Stimulated activated CD4-positive, alpha-beta T cell treated with anti-CD3 and anti-CD28 coated beads, TNF-alpha, amount 100 ng/mL, for 1 hour (primary cell): ENCODE measurements around the gene ING4.
A peak's percentile ranks its signal among the peaks of the same experiment; 100 is the strongest.

Experiments
- DNase-seq, 3 donors: peaks; one replicate each; pipeline ENCODE4 v3.0.0-alpha.2; 2020; ENCODE audit warnings: low read depth in 3 of 3, low spot score in 1 of 3

Gene ING4

GRCh38 chr12:6607751-6608591 is 54.9 kb downstream of the ING4 start:
- DNase-seq = peak in 1 of 3 donors; percentile 40

GRCh38 chr12:6606331-6607131 is 56.4 kb downstream of the ING4 start:
- peak in 1 of 3 donors; percentile 47 for DNase-seq

DNA sequence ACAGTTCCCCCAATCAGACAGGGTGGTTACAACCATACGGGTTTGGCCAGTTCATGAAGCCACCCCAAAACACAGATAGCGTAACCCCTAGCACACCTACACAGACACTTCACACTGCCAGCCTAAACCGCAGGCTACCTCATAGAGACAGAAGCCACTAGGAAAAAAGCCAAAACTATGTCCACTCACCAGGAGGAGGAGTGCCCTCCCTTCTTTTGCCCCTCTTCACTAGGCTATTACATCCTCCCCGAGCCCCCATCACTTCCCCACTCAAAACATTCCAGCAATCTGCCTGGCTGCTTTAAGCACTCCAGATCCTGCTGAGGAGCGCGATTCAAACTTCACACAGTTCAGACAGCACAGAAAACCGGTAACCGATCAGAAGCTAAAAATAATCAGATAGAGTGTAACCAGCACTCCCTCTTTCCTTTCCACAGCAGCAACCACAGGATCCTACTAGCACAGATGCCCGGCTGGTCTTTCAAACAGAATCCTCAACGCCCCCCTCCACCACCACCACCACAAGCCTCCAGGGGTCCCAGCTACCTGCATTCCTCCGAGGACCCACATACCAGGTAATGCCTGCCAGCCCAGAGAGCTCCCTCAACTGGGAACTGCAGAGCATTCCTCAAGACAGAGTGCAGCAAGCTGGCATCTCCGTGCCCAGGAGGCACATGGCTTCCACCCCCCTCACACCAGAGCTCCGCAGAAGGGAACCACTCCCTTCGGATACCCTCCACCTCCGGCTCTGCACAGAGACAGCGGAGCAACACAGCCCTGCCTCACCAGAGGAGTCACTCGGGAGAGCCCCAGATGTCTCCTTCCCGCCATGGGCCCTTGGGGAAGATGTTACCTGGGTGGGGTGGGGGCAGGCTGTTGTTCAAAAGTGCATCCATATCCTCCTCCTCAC is 57.2 kb downstream of the ING4 start:
- DNase-seq = peak in 1 of 3 donors; percentile 36

- no peak for DNase-seq
These were observed 58.5 kb downstream of the ING4 start for GRCh38 chr12:6604259-6605029.

DNA sequence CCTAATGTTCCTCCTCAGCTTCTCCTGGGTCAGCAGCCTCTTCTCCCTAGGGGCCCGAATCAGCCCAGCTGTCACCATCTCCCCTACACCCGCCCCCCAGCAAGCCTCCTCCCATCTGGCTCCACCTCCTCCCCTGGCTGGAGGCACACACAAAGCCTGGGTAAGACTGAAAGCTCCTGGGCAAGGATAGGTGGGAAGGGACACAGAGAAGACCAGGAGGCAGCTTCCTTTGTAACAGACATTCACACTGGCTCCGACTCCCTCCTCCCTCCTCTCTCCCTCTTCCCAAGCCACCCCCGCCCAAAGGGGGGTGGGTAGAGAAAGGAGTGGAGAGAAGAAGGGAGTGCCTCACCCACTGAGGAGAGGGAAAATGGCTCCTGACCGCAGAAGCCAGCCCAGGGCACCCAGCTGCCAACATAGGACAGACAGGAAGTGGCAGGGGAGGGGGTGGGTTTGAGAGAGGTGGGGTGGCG is 59.8 kb downstream of the ING4 start:
- DNase-seq = no peak

GRCh38 chr12:6602526-6602925 is 60.4 kb downstream of the ING4 start:
- no peak for DNase-seq
